ENCODE data around the gene TLE5.

DNA sequence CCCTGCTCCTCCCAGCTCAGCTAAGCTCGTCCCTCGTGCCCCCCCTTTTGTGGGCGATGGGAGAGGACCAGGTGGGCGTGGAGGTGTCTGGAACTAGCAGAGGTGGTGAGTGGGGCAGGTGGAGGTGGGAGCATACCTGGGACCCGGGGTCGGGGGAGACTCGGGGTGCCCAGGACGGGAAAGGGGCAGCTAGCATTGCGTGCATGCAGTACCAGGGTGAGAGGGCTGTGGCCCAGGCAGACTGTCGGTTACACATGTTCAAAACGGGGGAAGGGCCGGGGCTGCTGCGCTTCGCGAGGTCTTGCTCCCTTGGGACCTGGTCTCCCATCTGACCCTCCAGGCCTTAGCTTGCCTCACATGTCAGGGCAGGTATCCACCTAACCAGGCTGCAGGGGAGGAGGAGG, 9.1 kb downstream of the TLE5 start:
- TF ChIP-seq, protein P1, sequence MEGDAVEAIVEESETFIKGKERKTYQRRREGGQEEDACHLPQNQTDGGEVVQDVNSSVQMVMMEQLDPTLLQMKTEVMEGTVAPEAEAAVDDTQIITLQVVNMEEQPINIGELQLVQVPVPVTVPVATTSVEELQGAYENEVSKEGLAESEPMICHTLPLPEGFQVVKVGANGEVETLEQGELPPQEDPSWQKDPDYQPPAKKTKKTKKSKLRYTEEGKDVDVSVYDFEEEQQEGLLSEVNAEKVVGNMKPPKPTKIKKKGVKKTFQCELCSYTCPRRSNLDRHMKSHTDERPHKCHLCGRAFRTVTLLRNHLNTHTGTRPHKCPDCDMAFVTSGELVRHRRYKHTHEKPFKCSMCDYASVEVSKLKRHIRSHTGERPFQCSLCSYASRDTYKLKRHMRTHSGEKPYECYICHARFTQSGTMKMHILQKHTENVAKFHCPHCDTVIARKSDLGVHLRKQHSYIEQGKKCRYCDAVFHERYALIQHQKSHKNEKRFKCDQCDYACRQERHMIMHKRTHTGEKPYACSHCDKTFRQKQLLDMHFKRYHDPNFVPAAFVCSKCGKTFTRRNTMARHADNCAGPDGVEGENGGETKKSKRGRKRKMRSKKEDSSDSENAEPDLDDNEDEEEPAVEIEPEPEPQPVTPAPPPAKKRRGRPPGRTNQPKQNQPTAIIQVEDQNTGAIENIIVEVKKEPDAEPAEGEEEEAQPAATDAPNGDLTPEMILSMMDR (conservative IDR thresholded peaks at IDR 0.05; ENCODE audit: low read depth, low read length), result no peak
- no peak for TF ChIP-seq EZH2 (IDR thresholded peaks at IDR 0.05; ENCODE audit: borderline replicate concordance, low read depth, low read length, poor library complexity, severe bottlenecking)

Measured in A673 (cell line).